Measurements from ENCODE around the gene TMEM158. TPM values are rescaled to one million over a fixed set of nuclear protein-coding genes. Genes with fewer than 3 reads are reported as not detected.

Gene TMEM158
- polyA plus RNA-seq, 1 donor (not counting 4 experiments of a cell fraction or from before 2014, with no cell fraction given), result 2.0 TPM

DNA sequence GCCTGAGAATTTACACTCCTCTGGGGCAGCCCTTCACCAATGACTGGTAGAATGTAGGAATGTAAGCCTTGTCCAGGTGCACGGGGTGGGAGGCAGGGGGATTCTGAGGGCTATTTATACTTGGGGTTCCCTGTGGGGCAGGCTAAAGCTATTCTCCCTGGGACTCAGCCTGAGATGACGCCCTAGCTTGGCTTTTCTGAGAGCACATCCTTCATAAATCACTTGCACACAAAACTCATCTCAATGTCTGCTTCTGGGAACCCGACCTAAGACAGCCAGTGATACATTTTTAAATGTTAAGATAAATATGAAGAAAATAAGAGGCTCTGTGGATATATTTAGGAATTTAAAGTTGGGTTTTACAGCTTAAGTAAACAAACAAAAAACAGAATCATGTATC lies 16.6 kb downstream of the TMEM158 start:
- Histone ChIP-seq H3K36me3 (ENCODE audit: control insufficient read depth in 2 of 2, extremely low read depth in 1 of 2, insufficient read depth in 2 of 2, low read length in 2 of 2) (no peaks in the 10 kb centered on the region), H2AFZ (ENCODE audit: control insufficient read depth, low read length) (no peak overlapping the region), H3K4me1 (ENCODE audit: control insufficient read depth, extremely low read depth, insufficient read depth, low read length) (peaks cover 48% of the 10 kb centered on the region), H3K9me1 (ENCODE audit: control insufficient read depth, extremely low read depth, insufficient read depth, low read length) (no peaks in the 10 kb centered on the region), H3K9me3 (ENCODE audit: control insufficient read depth, low read depth, low read length) (no peaks in the 10 kb centered on the region), H3K9ac (ENCODE audit: control insufficient read depth, extremely low read depth, insufficient read depth, low read length) (no peak overlapping the region), H3K4me3 (ENCODE audit: control insufficient read depth in 2 of 3, extremely low read depth in 1 of 3, insufficient read depth in 2 of 3, low read depth in 1 of 3, low read length in 3 of 3) (no peak overlapping the region), H3K27me3 (ENCODE audit: control insufficient read depth, extremely low read depth, insufficient read depth, low read length) (no peaks in the 10 kb centered on the region), H3K4me2 (ENCODE audit: control insufficient read depth, extremely low read depth, insufficient read depth, low read depth, low read length) (no peak overlapping the region), H3K27ac (ENCODE audit: control insufficient read depth, insufficient read depth, low read length) (no peak overlapping the region), H4K20me1 (ENCODE audit: control insufficient read depth, extremely low read depth, insufficient read depth, low read length) (no peaks in the 10 kb centered on the region), H3K79me2 (ENCODE audit: control insufficient read depth, insufficient read depth, low read length) (no peaks in the 10 kb centered on the region)
- FAIRE-seq (no peak), DNase-seq (ENCODE audit: low read depth, low spot score) (no peak)
- dilution Hi-C loops (cut with MboI; ENCODE audit: extremely low pct_ligation_motif_present, low sequenced_read_pairs), result no loop called here
- TF ChIP-seq, protein P1, sequence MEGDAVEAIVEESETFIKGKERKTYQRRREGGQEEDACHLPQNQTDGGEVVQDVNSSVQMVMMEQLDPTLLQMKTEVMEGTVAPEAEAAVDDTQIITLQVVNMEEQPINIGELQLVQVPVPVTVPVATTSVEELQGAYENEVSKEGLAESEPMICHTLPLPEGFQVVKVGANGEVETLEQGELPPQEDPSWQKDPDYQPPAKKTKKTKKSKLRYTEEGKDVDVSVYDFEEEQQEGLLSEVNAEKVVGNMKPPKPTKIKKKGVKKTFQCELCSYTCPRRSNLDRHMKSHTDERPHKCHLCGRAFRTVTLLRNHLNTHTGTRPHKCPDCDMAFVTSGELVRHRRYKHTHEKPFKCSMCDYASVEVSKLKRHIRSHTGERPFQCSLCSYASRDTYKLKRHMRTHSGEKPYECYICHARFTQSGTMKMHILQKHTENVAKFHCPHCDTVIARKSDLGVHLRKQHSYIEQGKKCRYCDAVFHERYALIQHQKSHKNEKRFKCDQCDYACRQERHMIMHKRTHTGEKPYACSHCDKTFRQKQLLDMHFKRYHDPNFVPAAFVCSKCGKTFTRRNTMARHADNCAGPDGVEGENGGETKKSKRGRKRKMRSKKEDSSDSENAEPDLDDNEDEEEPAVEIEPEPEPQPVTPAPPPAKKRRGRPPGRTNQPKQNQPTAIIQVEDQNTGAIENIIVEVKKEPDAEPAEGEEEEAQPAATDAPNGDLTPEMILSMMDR (optimal IDR thresholded peaks at IDR 0.05 in 1 of 3, IDR thresholded peaks at IDR 0.05 in 1 of 3, conservative IDR thresholded peaks at IDR 0.05 in 1 of 3; ENCODE audit: extremely low read depth in 1 of 3, insufficient read depth in 2 of 3, low read length in 3 of 3), result no peak
- TF ChIP-seq EZH2 (IDR thresholded peaks at IDR 0.05; ENCODE audit: low read length), result no peak

DNA sequence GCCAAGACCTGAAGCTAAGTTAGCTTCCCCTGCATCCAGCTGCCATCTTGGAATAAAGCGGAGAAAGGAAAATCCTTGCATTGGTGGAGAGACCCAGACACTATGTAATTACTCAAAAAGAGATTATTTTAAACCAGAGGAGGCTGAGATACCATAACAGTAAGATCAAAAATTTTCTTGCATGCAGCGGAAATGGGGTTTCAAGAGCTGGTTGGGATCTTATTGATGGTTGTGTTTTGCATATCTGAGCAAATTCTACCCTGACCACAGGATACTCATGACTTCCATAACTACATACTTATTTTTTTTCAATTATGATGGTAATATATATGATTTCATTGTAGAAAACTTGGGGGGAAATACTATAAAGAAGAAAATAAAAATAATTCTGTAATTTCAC lies 17.5 kb downstream of the TMEM158 start:
- Histone ChIP-seq H2AFZ (ENCODE audit: control insufficient read depth, low read length) (no peak overlapping the region), H4K20me1 (ENCODE audit: control insufficient read depth, extremely low read depth, insufficient read depth, low read length) (no peaks in the 10 kb centered on the region), H3K27ac (ENCODE audit: control insufficient read depth, insufficient read depth, low read length) (no peak overlapping the region), H3K79me2 (ENCODE audit: control insufficient read depth, insufficient read depth, low read length) (no peaks in the 10 kb centered on the region), H3K9me1 (ENCODE audit: control insufficient read depth, extremely low read depth, insufficient read depth, low read length) (no peaks in the 10 kb centered on the region), H3K36me3 (ENCODE audit: control insufficient read depth in 2 of 2, extremely low read depth in 1 of 2, insufficient read depth in 2 of 2, low read length in 2 of 2) (no peaks in the 10 kb centered on the region), H3K9ac (ENCODE audit: control insufficient read depth, extremely low read depth, insufficient read depth, low read length) (no peak overlapping the region), H3K9me3 (ENCODE audit: control insufficient read depth, low read depth, low read length) (no peaks in the 10 kb centered on the region), H3K4me3 (ENCODE audit: control insufficient read depth in 2 of 3, extremely low read depth in 1 of 3, insufficient read depth in 2 of 3, low read depth in 1 of 3, low read length in 3 of 3) (no peak overlapping the region), H3K4me1 (ENCODE audit: control insufficient read depth, extremely low read depth, insufficient read depth, low read length) (peaks cover 48% of the 10 kb centered on the region), H3K27me3 (ENCODE audit: control insufficient read depth, extremely low read depth, insufficient read depth, low read length) (no peaks in the 10 kb centered on the region), H3K4me2 (ENCODE audit: control insufficient read depth, extremely low read depth, insufficient read depth, low read depth, low read length) (no peak overlapping the region)
- DNase-seq (ENCODE audit: low read depth, low spot score), result no peak
- dilution Hi-C loops (cut with MboI; ENCODE audit: extremely low pct_ligation_motif_present, low sequenced_read_pairs), result no loop called here
- no peak for FAIRE-seq
- no peak for TF ChIP-seq EZH2 (IDR thresholded peaks at IDR 0.05; ENCODE audit: low read length)
- TF ChIP-seq, protein P1 (optimal IDR thresholded peaks at IDR 0.05 in 1 of 3, IDR thresholded peaks at IDR 0.05 in 1 of 3, conservative IDR thresholded peaks at IDR 0.05 in 1 of 3; ENCODE audit: extremely low read depth in 1 of 3, insufficient read depth in 2 of 3, low read length in 3 of 3), result no peak
